Measurements from ENCODE around the gene PNMA5. TPM values are rescaled to one million over a fixed set of nuclear protein-coding genes. Genes with fewer than 3 reads are reported as not detected.

The PNMA5 gene
- total RNA-seq = not detected in 2 replicates

GRCh38 chrX:152993933-152994332 is at the start of gene PNMA5:
PNMA5 (minus strand) TSS chrX:152994116; CDS start chrX:152991598, 2,518 bp downstream.

Other genes starting within 250 kb of the PNMA5 start
- gene MAGEA2, start 240.3 kb downstream of the PNMA5 start, total RNA-seq = not detected in 2 replicates
- not detected in 2 replicates for gene CSAG3, start 234.9 kb downstream of the PNMA5 start, total RNA-seq
- gene MAGEA6, start 224.4 kb downstream of the PNMA5 start, total RNA-seq = not detected in 2 replicates
- gene CETN2, start 163.4 kb downstream of the PNMA5 start, total RNA-seq = 36.7 and 39.3 TPM in 2 replicates
- gene NSDHL, start 163.1 kb downstream of the PNMA5 start, total RNA-seq = 55.8 and 60.1 TPM in 2 replicates
- gene ZNF185, start 96.0 kb downstream of the PNMA5 start, total RNA-seq = 6.2 and 6.6 TPM in 2 replicates
- gene PNMA3, start 62.4 kb upstream of the PNMA5 start, total RNA-seq = not detected in 2 replicates
- gene PNMA6A, start 78.3 kb upstream of the PNMA5 start, total RNA-seq = 1.8 and 3.1 TPM in 2 replicates
- gene MAGEA1, start 185.2 kb upstream of the PNMA5 start, total RNA-seq = not detected in 2 replicates

Data from bronchus fibroblast of lung (primary cell).